Hippocampal formation (tissue), 2 donors: ENCODE data around the gene GLRX5.

Source experiments
- DNase-seq, 2 donors: peaks; one replicate each; lab custom pipeline; 2025; lab: John Stamatoyannopoulos, UW

GLRX5 gene

DNA sequence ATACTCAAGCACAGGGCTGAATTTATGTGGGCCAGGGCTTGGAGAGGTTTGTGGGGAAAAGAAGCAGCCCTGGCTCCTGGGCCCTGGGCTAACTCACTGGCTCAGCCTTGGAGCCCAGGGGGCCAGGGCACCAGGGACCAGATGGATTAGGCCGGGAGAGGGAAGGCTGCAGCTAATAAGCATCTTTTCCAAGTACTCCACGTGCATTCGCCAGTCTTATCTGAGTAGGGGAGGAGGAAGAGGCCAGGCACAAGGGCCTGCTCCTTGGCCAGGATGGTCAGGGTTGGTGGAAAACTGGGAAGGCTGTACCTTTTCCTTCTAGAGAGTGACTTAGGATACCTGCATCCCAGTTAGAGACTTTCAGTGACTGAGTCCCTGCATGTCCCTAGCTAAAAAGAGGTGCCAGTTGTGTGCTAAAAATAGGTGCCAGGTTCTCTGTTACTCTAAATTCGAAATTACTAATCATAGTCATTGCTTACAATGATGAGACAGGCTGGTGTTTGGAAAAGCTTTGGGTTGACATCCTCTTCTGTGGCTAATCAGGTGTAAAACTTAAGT is 1.3 kb downstream of the GLRX5 start:
- no peak for DNase-seq

DNA sequence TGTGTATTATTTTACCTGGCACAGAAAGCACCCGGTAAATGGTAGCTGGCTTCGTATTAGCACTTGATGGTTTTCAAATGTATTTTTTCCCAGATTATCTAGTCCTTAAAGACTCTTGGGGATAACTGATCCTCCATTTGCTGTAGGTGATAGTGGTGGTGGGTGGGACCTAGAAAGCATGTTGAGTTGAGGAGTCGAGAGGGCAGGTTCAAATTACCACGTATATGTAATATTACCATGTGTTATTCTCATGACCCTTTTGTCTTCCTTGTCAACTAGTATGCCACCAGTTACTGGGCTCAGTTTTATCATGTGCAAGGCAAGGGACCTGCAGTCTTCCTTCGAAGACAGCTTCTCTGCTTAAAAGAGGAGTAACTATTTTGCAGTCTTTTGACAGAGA is 1.8 kb downstream of the GLRX5 start:
- DNase-seq: no peak

DNA sequence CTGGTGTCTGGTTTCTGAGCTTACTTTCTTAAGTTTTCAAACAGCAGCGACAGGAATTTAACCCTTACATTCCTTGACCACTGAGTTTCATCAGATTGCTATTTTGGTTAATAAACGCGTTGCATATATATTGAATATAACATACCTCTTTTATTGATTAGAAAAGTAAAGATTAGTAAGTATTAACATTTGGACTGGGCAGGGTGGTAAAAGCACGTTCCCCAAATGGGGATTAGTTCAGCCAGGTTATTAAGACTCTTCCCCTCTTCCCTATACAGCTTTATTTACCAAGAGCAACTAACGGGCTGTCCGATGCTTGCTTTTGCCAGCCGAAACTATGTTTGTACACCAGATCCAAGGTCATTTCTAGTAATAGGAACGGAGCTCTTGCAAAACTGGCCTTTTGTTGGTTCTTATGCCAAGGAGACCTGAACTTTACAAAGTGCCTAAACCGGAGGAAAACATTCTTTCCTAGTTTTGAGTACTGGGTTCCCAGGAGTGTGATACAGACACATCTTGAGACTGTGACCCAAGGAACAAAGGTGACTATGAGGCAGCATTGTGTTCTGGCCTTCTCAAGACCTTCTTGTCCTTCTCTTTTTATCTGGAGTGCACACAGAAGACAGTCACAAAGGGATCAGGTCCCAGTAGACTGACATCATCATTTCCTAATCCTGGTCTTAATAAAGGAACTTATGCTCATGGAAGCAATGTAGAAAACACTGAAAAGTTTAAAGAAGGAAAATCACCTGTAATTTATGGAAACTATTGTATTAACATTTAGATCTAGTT is 2.6 kb downstream of the GLRX5 start:
- no peak for DNase-seq

DNA sequence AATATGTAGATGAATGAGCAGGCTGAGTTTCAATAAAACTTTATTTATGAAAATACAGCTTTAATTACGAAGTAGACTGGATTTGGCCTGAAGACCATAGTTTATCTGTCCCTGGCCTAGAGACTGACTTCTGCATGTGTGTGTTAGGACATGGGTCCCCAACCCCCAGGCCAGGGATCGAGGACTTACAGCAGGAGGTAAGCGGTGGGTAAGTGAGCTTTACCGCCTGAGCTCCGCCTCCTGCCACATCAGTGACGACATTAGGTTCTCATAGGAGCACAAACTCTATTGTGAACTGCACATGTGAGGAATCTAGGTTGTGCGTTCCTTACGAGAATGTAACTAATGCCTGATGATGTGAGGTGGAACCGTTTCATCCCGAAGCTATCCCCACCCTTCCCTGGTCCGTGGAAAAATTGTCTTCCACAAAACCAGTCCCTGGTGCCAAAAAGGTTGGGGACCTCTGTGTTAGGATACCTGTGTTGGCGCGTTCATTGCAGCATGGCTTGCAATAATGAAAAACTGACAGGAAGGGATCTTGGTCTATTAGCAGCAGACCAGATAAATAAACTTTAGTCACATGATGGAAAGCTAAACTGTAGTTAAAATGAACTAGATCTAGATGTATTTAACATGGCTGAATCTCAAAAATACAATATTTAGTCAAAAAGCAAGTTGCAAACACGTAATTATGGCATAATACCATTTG is 4.1 kb downstream of the GLRX5 start:
- no peak for DNase-seq

DNA sequence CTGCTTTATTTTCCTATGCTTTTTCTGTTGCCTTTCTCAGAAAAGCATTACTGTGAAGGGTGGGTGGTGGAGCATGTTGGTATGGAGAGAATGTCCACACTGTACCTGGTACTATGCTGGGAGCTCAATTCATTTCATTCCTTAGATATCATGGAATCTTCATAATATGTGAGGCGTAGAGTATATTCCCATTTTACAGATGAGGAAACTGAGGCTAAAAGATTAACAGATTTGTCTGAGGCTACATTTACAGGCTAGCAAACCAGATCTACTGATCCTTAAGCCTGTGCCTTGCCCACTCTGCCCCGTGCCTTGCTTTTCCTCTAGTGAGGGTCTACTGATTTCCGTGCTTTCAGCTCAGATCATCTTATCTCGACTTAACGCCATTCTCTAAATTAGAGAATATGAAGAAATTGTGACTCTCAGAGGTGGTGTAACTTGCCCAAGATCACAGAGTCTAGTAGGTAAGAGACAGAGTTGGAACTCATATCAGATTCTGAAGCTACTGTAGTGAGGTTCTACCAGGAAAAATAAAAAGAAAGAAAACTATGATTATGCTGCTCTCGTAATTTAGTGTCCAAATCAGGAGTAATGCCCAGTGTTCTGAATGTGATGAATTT is 5.5 kb downstream of the GLRX5 start:
- no peak for DNase-seq

DNA sequence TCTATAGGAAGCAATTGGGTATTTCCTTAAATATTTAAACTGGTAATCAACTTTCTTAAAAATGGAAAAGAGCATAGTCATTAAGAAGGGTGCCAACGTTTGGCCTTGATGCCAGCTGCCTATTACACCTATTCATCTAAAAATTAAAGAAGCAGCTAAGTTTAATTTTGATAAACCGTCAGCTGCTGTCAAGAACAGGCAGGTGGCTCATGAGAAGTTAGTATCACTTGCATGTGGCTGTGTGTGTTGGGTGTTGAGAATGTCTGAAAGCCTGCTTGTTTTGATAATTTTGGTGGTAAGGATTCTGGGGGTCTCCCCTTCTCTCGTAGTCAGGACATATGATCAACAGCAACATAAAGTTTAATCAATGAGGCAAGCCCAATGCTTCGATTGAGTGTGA is 6.5 kb downstream of the GLRX5 start:
- DNase-seq: no peak

DNA sequence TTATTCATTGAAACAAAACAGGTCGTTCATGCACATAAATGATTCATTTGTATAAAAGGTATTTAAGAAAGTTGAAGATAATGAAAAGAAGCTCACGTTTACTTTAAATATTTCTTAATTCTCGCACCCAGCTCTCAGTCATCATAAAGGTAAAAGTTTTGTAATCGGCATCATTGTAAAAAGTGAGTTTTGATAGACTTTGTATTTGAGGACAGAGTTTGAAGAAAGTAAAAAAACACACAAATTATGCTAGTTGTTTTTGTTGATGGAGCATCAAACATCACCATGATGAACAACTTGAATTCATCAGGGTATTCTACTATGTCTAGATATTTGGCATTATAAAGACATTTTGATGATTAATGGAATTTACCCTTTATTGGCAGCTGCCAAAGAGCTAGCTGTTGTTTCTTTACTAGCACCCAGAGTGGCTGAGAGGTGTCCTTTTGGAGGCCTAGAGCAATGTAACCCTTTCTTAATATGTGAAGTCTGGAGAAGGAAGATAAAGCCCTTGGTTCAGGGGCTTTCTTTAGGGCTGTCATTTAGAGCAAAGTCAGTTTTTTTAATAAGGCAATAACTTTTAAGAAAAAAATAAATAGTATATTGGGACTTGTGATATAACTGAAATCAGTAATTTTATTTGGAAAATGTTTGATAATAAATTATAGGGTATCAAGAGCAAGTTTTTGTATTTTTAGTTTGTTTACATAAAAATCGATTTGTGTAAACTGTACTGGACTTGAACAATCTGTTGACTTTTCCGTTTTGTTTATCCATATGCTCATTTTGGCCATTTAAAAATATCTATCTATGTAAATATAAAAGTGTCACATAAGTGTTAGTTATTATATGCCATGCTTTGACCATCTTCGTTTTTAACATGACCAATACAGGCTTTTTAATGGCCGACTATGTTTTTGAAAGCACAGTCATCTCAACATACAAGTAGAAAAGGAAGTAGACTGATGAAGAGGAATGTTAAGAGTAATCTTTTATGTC is 7.4 kb downstream of the GLRX5 start:
- no peak for DNase-seq

DNA sequence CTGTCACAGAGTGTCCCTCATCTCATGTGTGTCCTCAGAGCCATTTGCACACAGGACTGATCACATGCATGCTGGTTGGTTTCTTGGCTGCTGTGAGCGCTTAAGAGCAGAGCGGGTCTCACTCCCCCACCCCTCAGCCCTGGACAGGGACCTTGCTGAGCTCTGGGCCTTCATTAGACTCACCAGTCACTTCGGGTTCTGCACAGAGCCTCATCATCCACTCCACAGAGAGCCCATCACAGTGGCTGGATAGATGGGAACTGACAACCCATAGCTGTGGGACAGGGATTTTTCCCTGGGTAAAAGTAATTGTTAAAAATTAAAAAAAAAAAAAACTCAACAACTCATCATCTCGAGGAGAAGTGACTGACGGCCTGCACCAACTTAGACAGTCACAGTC is 8.2 kb downstream of the GLRX5 start:
- no peak for DNase-seq

DNA sequence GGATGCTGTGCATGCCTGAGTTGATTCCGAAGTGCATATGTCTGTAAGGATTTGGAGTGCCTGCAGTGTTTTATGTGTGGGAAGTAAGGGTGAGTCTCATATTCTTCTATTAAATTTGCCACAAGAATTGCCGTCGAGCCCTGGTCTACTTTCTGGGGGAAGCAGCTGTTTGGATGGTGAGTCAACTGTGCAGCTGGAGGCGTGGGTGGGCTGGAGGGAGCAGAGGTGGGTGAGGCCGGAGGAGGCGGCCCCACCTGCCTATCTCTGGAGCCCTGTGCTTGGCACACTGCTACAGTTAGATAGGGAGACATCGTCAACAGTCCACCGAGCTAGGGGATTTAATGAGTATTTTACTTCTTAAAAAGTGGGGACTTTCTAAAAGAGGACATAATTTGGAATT is 9.7 kb downstream of the GLRX5 start:
- no peak for DNase-seq

DNA sequence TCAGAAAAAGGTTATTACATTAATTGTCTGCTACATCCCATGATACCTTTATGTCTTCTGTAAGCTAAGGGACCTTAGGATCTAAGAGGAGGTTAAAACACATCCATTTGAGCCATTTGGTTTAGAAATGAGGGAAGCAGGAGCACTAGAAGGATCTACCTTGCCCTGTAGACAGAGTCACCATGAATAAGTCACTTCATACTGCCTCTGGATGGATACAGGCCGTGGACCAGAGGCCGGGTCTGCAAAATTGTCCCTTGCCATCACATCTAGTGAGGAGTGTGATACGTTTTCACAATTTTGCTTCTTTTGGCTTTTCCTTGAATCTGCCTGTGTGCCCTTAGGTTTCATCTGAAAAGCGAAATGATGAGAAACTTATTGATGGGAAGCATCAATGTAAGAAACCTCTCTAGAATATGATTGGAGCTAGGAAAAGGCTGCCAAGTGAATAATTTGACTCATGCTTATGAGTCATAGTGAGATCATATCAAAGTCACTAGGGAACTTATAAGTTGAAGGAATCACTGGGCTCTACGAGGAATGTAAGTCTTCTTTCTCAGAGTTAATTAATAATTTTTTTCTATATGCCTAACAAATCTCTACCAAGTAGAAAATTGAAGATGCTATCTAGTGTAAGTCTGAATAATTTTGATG is 10.8 kb downstream of the GLRX5 start:
- DNase-seq: no peak

DNA sequence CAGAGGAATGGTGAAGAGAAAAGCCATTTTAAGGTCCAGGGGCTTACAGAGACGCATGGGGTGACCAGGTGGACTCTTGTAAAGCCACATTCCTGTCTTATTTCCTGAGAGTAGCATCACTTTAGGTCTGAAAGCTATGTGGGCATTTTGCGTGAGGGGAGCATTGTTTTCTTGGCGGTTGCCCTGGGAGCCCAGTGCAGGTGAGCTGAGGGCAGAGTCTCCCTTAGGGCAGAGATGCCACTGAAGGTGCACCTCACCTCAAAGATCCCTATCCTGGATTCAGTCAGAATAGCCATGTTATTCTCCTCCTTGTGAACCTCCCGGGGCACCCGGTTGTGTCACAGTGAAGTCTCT is 12.4 kb downstream of the GLRX5 start:
- no peak for DNase-seq

DNA sequence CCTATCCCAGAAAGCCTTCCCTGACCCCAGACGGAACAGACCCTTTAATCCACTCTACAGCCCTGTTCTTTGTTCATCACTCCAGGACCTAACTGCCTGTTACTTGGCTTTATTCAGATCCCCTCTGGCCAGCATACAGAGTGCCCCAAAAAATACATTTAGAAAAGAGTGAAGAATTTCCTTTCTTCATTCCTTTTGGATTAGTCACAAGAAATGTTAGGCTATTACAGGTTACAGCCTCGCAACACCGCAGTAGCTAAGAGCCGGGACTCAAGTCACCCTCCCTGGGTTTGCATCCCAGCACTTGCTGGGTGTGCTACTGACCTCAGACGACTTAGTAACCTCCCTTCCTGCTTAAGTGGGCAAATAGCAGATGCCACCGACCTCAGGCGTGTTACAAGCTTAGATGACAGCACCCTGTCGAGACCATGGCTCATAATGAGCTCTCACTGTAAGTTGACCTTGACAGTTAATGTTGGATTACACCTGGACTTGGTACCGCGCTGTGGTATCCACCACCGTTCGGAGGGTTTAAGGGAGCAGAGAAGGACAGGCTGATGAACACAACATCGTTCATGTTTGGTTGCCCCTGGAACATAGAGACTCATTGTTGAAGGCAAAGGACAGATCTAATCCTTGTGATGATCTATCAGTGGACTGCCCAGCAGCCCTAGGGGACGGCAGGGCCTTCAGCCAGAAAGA is 12.9 kb downstream of the GLRX5 start:
- no peak for DNase-seq

DNA sequence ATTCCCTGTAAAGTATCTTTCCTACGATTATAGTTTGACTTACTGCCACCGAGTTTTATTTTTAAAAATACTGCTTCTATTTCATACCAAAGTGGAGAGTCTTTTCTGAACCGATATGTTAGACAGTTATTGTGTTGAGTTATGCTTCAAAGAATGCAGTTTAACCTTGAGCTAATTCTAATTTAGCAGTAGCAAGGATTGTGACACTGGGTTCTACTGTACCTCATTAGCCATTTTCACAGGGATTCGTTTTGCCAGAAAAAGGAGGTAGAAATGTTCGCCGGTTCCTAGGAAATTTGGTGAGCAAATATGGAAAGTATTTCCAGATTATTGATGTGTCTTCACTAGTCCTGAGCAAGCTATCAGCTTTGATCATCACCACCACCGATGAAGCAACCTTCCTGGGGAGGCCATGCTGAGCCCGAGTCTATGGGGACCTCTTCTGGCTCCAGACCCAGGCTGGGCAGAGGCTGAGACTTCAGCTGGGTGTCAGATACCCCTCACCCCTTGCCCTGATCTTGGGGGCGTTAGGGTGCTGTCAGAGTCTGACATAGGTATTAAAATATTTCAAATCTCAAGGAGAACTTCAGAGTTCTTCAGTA is 13.6 kb downstream of the GLRX5 start:
- DNase-seq: no peak

DNA sequence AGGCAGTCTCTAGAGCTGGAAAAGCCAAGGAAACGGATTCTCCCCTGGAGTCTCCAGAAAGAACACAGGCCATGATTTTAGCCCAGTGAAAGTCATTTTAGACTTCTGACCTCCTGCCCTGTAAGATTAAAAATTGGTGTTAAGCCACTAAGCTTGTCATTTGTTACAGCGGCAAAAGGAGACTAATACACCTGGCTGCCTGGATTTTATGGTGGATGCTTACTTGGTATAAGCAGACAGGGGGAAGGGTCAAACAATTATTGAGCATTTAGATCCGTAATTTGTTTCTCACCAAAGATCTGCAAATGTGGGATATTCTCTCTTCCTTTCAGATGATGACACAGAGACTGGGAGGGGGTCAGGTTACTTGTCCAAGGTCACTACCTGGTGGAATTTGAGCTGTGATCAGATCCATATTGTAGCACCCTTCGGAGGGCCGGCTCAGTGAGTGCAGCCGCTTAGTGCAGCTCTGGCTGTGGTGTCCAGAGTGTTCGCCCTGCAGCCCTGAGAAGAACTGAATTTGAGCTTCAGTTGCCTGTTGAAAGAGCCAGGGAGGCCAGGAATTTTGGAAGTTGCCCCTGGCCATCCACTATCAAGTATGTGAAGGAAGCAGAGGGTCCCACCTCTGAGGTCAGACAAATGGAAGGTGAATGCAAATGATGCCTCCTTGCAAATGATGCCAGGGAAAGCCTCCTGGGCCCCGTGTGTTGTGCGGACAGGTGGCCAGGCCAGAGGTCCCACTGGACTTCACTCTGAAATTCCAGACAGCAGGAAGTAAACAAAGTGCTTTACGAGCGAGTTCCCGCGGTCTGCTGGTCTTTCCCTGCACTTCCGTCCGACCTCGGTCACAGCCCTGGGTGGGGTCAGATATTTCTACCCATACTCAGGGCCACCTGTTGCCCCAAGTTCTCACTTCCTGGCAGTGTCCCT is 15.1 kb downstream of the GLRX5 start:
- no peak for DNase-seq

DNA sequence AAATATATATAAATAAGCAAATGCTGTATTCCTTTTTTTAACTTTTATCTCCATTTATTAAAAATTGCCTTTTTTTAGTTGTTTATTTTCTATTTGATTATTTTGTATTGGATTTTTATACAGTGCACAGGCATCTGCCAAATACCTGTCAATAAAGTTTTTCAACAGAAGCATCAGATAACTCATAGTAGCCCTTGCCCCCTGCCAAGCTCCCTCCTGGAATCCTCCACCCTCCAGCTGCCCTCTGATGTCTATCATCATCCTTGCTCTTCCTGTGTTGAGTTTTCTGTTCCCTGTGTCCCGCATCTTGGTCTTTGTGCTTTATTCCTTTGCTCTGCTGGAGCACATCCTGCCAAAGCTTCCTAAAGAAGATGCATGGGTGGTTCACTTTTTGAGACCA is 16.6 kb downstream of the GLRX5 start:
- no peak for DNase-seq

DNA sequence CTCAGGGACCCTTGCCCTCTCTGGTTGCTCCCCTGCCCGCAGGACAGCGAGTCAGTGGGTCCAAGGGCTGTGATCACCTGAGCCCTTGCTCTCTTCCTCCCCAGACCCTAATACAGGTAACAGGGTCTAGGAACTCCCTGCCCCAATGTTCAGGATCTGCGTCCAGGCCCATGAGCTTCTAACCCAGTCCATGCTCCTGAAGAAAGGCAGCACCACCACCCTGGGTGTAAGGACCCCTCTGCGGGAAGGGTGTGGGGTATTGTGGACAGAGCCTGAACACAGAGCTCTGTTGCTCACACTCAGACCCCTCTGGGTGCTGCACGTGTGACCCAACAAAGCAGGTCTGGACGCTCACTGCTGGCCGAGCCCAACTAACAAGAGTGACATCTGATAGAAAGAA is 18.3 kb downstream of the GLRX5 start:
- DNase-seq: no peak

DNA sequence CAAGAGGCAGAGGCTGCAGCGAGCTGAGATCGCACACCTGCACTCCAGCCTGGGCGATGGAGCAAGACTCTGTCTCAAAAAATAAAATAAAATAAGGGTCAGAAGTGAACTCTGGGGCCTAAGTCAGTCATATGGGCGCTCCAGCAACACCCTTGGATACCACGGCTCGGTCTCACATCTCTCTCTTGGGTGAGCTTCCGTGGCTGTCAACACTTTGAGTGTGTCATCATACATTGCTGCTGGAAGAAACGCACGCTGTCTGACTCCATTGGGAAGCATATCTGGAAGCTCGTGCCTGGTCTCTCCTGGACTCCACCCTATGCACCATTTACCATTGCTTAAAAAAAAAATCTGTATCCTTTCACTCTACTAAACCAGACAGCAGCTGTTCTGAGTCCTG is 20.2 kb downstream of the GLRX5 start:
- no peak for DNase-seq

DNA sequence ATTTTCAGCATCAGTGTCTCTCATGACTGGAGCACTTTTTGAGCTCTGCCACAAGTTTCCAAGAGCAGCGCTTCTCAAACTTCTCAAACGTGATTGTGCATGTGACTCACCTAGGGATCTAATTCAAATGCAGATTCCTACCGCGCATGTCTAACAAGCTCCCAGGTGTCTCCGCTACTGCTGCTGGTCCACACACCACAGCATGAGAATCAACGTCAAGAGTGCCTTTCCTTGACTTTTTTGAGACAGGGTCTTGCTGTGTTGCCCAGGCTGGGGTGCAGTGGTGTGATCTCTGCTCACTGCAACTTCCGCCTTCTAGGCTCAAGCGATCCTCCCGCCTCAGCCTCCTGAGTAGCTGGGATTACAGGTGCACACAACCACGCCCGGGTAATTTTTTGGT is 22.4 kb downstream of the GLRX5 start:
- DNase-seq: no peak

DNA sequence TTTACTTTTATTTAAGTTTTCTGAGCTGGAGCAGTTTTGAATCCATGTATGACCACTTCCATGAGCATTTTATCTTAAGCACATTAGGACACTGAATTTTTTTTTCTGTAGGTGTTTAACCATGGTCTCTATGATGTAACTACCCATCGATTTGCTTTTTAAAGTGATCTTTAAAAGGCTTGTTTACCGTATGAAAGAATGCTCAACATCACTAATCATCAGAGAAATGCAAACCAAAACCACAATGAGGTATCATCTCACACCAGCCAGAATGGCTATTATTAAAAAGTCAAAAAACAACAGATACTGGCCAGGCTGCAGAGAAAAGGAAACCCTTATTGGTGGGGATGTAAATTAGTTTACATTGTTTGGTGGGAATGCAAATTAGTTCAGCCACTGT is 23.0 kb downstream of the GLRX5 start:
- DNase-seq: no peak
